HTR-8/SVneo (cell line): ENCODE data around the gene HS6ST3.
A peak's percentile ranks its signal among the peaks of the same experiment; 100 is the strongest.

Source experiments
- DNase-seq: peaks from one replicate; pipeline ENCODE4 v3.0.0; 2011; ENCODE audit warnings: low spot score, mixed read lengths; ENCODE audit not compliant: insufficient read length
- FAIRE-seq: peaks from 2 replicates; lab custom pipeline; 2011; peaks lifted over from hg19 to GRCh38; lab: Jason Lieb, UNC

Gene HS6ST3

DNA sequence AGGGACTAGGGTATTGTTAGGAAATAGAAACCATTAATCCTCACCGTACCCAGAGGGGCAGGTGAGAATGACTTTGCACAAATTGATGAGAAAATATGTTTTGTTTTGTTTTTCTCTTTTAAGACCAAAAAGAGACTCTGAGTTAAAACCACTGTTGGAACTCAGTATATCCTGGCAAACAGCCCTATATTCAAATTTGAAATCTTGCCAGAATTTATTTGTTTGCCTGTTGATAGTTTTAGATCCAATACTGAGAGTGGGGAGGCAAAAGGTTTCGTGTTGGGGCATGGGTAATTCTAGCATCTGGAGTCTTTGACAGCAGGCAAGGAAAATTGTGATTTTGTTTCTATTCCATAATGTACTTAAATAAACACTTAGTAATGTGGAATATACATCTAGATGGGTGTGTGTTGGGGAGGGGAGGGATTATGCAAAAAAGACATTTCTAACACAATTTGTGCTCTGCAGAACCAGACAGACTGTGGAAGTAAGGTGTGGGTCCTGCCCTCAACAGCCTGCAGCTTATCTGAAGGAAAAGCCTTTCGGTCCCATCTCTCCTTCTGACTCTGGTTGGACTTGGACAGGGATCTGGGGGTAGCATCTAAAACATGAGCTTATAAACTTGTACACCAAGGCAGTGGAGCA, 713.7 kb downstream of the HS6ST3 start:
- FAIRE-seq (no peak), DNase-seq (no peak)

DNA sequence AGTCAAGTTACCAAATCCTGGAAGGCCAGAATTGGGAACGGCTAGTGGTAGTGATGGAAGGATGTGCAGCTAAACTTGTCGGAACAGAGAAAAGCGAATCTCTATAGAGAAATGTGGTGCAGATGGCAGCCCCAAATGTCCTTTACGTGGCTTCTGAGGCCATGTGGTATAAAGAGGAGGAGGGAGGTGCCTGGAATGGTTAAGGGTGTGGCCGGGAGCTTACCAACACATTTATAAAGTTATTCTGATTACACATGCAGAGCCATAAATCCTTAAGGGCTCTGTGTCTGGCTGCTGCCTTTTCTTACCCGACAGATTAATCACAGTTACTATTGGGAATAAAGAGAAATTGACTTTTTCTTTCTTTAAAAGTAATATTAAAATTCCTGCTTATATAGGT, 714.3 kb downstream of the HS6ST3 start:
- DNase-seq (no peak), FAIRE-seq (no peak)

DNA sequence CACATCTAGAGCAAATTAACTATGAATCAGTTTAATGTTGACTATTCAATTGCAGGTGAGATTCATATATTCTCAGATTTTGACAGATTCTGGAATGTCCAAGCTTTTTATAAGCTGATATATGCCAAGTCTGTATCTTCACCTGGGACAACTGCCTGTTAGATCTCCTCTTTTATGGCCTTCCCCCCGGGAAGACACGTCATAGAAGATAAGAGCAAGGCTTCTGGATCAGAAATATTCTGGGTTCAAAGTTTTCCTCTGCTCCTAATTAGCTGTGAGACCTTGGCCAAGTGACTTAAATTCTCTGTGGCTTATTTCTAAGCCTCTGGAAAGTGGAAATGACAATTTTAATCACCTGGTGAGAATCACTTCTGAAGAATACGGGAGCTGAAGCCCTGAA, 716.8 kb downstream of the HS6ST3 start:
- DNase-seq (no peak), FAIRE-seq (no peak)

DNA sequence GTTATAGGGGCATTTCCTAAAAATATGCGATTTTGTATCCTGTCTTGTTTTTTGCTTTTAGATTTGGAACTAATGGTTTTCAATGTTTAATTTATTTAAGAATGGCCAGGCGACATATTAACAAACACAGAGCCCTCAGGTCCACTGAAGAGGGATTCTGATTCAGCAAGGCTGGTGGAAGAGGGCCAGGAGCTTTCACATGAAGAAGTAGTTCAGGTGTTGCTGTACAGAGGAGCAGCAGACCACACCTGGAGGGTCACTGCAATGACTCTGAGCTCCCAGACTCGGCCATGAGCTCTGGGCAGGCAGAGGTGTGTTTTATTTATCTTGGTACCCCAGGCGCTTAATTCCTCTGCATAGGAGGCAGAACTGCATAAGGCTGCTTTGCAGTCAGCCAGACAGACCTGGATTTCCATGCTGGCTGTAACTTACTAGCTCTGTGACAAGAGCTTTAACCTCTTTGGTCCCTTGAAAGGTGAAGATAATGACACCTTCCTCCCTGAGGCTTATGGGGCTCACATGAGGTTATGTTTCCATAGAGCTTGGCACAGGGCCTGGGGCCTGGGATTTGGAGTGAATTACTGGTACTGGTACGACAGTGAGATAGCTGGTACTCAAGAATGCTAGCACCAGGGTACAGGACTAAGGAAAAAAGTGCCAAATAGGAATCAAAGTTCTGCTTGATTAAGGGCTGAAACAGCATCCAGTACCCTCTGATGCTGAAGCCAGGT, 719.6 kb downstream of the HS6ST3 start:
- DNase-seq (no peak), FAIRE-seq (no peak)

DNA sequence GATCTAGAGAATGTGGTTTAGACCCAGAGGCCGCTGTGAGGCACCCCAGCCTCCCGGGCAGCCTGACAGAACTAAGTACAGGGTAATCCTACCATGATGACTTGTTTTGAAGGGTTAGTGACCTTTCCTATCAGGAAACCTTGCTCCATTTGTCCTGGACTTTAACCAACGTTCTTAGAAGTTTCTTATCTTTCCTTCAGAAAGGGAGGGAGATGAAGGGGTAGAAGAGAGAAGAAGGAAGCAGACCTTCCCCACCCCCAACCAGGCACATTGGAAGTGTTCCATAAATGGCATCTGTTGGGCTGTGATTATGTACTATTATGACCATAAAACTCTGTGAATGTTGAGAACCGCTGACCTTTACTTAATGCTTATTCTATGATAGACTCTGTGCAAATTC, 720.2 kb downstream of the HS6ST3 start:
- DNase-seq (no peak), FAIRE-seq (no peak)

DNA sequence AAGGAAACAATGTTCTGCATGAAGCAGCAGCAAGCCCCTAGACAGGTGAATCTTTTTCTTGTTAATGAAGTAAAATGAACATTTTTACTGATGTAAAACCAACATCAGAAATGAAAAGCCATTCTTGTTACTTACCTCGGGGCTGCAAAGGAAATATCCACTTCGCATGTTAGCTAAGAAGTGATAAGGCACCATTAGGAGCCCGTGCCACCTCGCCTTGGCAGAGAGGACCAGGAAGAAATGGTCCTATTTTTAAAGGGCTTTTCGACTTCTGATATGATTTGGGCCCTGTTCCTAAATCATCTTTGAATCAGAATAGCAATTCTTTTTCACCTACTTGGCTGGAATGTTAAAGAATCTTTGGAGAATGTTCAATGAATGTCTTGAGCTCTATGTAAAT, 721.1 kb downstream of the HS6ST3 start:
- no peak for FAIRE-seq
- DNase-seq = no peak

DNA sequence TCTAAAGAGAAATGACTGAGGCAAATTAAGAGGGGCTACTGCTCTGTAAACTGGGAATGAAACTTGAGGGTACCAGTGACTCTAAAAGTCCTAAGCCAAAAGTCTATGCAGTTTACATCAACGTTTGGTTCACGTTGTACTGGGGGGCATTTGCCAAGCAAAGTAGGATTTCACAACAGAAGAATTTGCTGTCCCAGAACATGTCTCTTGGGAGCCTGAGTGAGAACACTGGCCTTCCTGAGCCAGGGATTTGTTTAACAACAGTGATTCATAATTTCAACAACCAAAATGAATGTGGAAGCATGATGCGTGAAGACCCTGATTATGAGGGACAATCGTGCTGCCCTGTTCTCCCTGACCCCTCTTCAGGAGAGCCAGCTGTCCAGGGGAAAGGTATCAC, 726.4 kb downstream of the HS6ST3 start:
- no peak for FAIRE-seq

DNA sequence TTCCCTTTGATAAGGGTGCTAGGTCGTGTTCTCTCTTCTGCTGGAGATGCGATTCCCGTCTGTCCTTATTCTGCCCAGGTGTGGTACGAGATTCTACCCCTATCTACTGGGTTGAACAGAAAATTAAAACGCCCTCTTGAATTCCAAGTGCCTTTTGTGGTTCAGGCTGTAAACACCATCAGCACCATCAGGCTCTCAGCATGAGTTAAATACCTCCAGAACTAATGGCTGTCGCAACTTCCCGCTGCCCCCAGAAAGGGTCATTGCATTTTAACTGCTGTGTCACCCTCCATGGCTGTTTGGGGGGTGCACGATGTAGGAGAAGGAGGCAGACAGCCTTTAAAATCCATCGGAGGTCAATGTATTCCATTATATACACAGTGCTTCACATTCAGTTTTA, 727.0 kb downstream of the HS6ST3 start:
- DNase-seq = no peak
- FAIRE-seq = no peak

More for the DNA sequence above, 726.4 kb downstream of the HS6ST3 start:
- no peak for DNase-seq

DNA sequence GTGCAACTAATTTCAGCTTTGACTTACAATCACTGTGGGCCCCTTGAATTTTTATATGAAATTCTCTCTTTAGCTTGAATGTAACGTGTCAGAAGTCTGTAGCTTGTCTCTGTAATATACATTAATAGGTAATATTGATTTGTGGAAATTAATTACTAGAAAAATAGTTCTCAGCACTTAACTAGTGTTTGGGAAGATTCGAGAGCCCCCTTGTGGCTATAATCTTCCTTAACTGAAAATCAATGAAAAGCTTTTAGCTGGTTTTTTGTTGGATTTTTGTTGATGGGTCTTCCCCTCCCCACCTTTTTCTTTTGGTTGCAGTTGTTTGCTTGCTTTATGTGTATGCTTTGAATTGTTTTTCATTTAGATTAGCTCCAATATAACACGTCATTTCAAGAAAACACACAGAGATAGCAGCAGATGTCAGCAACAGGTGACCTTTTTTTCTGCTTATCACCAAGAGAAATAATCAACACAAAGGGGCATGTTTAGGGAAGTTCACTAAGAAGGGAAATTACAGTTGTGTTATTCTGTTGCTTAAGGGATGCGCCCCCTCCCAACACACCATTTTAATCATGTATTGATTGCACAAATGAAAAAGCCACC, 727.5 kb downstream of the HS6ST3 start:
- DNase-seq = no peak
- no peak for FAIRE-seq

DNA sequence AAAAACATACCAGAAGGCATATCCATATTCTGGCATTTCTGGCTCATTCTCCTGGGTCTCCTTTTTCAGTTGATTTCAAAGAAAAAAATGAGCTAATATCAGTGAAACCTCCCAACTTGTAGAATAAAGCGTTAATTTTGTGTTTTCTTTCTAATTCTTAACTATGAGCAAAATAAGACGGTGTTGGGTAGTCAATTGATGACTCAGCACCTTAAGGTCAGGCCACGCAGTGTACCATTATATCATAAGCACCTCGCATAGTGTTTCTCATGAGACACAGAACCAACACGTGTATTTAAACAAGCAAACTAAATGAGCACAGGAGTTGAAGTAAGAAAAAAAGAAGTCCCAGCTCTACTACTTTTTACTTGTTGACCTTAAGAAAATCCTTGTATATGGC, 729.5 kb downstream of the HS6ST3 start:
- DNase-seq (no peak), FAIRE-seq (no peak)

DNA sequence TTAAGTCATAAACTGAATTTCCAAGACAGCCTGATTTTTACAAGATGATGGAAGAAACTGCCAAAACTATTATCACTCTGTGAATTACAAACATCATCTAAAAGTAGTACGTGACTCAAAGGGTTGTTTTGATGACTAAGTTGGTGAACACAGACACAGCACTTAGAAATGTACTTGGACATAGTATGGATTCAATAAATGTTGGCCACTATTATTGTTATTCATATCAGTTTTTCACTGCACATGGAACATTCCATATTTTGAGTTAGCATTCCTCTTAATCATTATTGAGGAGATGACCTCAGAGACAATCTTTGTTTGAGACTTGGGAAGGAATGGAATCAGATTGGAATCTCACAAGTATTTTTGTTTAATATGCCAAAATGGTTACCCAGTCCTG, 731.5 kb downstream of the HS6ST3 start:
- no peak for DNase-seq
- FAIRE-seq = no peak

DNA sequence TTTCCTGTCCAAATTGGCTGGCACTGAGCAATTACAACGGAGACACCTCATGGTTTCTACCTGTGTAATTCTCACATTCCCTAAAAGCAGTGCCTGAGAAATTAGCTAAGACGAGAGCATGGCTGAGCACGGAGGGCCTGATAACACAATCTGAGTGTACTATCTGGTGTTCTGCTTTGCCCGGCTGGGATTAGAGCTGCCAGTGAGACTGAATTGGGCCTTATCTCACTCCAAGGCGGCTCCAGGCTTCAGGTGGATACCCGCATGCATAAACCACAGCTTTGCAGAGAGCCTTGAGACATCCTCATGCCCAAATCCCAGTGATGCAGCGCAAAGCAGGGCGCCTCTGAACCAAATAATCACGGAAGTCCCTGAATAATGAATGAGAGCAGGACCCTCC, 732.1 kb downstream of the HS6ST3 start:
- no peak for FAIRE-seq
- no peak for DNase-seq

DNA sequence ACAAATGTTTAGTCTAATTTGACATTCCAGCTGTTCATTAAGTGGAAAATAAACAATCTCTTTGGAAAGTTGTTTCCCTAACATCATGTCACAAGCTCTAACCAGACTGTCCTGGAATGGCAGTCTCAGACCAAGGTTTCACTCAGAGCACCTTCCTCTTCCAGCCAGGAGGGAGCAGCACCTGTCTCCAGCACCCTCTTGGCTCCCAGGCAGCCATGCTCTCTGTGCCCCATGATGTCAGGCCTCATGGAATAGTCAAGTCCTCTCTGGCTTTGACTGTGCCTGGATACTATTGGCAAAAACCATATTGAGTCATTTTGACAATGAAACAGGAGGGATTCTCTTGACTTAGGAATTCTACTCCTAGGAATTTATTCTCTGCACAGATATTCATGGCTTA, 733.0 kb downstream of the HS6ST3 start:
- peak; percentile 3 for DNase-seq
- no peak for FAIRE-seq

DNA sequence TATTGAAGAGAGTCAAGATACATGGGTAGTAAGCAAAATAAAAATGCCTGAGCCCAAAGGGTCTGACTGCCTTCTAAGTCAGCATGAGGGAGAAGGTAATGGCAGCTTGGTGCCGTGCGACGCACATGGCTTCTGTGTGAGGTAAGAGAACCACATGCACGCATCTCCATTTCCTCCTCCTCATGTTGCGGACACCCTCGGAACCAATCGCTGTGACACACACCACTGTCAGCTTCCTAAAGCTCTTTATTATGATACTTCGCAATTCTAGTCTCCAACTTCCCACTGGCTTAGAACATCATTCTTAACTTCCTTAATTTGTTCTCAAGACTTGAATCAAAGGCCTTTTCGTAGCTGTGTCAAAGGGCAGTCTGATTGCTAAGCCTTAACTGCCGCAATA, 734.2 kb downstream of the HS6ST3 start:
- DNase-seq = no peak
- no peak for FAIRE-seq

DNA sequence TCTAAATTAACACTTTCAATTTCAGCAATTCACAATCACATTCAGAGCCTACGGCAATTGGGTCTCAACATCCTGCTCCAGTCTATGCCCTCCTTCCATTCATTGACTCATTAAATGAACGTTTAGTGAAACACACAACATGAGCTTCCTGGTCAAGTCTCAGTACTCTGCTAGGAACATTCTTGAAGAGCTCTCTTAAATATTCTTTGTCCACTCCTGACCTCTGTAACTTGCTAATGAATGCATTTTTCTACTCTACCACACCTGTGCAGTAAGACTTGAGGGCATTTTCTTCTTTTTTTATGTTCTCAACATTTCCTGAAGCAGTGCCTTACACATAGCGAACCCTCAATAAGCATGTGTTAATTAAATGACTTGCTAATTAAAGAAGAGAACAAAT, 735.7 kb downstream of the HS6ST3 start:
- DNase-seq (no peak), FAIRE-seq (no peak)

DNA sequence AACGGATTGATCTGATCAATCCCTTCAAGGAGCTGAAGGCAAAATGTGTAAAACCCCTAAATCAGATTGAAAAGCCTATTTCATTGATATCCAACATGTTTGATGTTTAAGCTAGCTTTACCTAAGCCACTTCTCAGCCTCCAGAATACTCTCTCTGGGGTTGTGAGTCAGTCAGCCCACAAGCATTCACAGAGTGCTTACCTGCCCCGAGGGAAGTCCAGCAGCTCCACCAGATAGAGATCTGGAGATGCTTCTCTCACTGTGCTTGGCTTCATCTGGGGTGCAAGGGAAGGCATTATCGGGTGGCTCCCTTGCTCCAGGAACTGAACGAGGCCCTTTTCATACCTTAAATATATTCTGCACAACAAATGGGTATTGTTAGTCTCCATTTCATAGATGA, 744.7 kb downstream of the HS6ST3 start:
- DNase-seq (no peak), FAIRE-seq (no peak)

DNA sequence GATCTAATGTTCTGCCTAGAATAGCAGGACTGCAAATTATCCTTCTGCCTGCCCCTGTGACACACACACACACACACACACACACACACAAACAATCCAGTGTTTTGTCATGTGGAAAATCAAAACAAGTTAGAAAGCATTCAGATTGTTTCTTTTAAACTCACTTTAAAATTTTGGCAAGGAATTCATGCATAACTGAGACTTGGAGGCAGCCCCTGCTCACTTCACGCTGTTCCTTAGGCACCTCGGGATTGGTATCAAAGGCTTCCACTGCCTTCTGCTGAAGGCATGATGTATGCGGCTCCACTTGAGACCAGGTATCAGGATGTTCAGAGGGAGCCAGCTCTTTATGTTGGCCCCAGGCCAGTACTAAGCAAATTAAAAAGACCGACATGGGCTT, 745.6 kb downstream of the HS6ST3 start:
- FAIRE-seq = no peak
- DNase-seq = no peak

DNA sequence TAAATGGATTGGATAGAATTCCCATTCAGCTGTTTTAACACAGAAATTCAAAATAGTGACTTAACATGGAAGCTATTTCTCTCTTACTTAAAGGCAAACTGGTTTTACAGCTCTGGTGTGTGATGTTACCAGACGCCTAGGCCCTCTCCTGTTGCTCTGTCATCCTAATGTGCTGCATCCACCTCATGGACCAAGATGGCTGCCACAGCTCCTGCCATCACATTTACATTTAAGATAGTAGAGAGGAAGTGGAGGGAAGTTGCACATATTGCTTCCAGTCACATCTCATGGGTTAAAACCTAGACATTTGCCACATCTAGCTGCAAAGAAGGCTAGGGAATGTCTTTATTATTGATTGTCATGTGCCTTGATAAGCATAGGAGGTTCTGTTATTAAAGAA, 746.8 kb downstream of the HS6ST3 start:
- DNase-seq (no peak), FAIRE-seq (no peak)

DNA sequence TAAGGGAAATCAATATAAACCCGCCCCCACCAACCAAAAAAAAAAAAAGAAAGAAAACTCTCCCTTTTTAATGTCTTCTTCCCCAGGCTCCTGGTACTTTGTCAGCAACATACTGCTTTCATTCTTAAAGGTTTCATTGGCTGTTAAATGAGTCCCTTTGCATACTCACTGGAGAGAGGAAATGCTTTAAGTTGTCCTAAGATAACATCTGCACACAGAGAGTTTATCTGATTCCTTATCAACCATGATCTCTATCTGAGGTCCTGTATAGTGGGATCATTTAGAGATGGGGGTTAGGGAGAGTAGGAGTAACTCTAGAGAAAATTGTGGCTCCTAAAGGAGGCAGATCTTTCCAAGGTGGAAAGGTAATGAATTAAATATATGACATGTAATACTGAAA, 747.9 kb downstream of the HS6ST3 start:
- DNase-seq = no peak
- FAIRE-seq = no peak

DNA sequence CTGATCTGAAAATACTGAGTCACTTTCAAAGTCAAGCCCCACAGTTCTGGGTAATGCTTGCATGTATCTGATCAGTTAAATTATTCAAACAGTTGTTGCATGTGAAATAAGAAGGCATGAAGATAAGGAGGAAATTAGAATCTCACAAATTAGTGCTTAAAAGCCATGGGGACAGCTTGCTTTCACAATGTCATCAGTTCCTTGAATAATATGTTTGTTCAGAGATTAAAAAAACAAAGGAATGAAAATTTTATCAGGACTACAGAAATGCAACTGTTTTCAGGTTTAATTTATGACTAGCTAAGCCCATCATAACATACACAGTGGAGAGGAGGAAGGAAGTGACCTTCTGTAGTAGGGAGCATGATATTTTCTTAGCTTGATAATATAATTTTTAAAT, 754.3 kb downstream of the HS6ST3 start:
- no peak for FAIRE-seq

DNA sequence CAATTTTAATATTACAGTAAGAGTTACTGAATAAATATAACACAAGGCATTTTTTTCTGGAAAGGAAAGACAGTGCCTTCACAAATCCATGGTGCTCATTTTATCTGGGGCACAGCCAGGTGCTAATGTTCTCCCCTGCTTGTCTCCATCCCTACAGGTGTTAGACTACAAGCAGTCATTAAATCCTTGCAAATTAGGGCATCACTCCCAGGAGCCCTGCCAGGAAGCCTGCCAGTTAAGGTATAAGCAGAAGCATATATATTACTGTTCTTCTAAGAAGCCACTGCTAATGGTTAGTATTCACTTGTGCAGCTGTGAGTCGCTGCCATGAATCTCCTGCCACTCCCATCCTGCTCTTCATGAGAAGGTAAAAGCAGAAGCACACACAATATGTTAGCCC, 754.7 kb downstream of the HS6ST3 start:
- no peak for DNase-seq
- no peak for FAIRE-seq

More for the DNA sequence above, 754.3 kb downstream of the HS6ST3 start:
- DNase-seq = no peak

DNA sequence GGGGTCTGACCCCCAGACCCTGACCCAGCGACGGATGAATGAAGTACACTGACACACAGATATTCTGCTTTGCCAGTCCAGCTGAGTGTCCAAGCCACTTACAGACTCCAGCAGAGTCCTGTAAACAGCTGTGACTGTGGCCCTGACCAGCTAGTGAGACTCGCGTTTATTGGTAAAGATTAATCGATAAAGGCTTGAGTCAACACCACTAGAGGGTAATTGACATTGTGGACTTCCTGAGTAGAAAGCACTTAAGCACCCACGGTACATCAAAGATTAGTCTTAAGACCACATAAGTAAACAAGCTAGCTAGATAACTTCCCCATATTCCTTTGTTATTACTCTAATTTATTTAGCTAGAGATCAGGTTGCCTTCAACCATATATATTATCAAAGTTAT, 758.4 kb downstream of the HS6ST3 start:
- FAIRE-seq = no peak
- DNase-seq = no peak
